Cardiac muscle cell (in vitro differentiated cells and primary cell): Measurements from ENCODE around the gene MESP2. TPM values are rescaled to one million over a fixed set of nuclear protein-coding genes. Genes with fewer than 3 reads are reported as not detected.
A peak's percentile ranks its signal among the peaks of the same experiment; 100 is the strongest.

Source experiments
- DNase-seq, 2 donors: peaks; one replicate each; pipeline versions ENCODE4 v3.0.0 to v3.0.0-alpha.2; 2010 to 2017; ENCODE audit warnings: low read depth in 1 of 2, low spot score in 1 of 2
- H3K27ac ChIP-seq: fragments of 200-600 bp; sonication (generic); 2 replicates; pipeline ENCODE4 v1.5.1; 2016
- H3K27me3 ChIP-seq: fragments of 200-600 bp; sonication (generic); 2 replicates; pipeline ENCODE4 v1.6.0; 2016; ENCODE audit warnings: control low read depth
- H3K36me3 ChIP-seq: fragments of 200-600 bp; sonication (generic); 2 replicates; pipeline ENCODE4 v1.5.1; 2016; ENCODE audit warnings: control low read depth
- H3K4me1 ChIP-seq: fragments of 200-600 bp; sonication (generic); 2 replicates; pipeline ENCODE4 v1.8.1; 2017; ENCODE audit warnings: low read depth, mild to moderate bottlenecking, mixed run types
- H3K4me3 ChIP-seq: fragments of 200-600 bp; sonication (generic); 2 replicates; pipeline ENCODE4 v1.5.1; 2016; ENCODE audit warnings: mild to moderate bottlenecking
- H3K9me3 ChIP-seq: fragments of 200-600 bp; sonication (generic); 2 replicates; pipeline ENCODE4 v1.5.1; 2017; ENCODE audit warnings: low read depth, mild to moderate bottlenecking, control low read depth
- polyA plus RNA-seq: library from polyadenylated mRNA; unstranded; fragments of >200 nt; fragmentation: Nextera tagmentation; extraction: Ambion mirVana; gene quantifications from 2 replicates; pipeline ENCODE4 v1.2.1, GENCODE V29; 2016
- total RNA-seq: library from RNA; depleted of rRNA; stranded (reverse); fragments of >200 nt; gene quantifications from 2 replicates; pipeline ENCODE4 v1.2.3, GENCODE V29; 2016
- TF ChIP-seq, protein P1 (sequence below): IDR thresholded peaks from 2 replicates; pipeline ENCODE4 v1.5.1; 2012; ENCODE audit warnings: low read depth, mild to moderate bottlenecking, low read length

The MESP2 gene
- total and polyA plus RNA-seq, 2 experiments from 2014 or later, result 1.1 to 2.4 TPM

DNA sequence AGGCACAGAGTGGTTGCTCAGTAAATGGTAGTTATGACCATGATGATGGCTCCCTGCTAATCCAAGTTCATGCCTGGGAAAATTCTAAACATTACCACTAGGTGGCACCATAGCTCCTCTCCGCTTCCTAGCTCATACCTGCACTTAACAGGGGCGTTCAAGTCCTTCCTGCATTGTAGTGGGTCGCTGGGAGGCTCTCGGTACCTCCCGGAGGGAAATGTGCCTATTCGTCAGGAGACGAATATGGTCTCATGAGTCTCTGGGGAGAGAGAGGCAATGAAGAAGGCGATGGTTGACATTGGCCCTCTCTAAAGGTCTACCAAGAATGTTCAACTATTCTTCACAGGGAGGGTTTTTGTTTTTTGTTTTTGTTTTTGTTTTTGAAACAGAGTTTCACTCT, 36.0 kb upstream of the MESP2 start:
- Histone ChIP-seq H3K27me3 (no peaks in the 10 kb centered on the region), H3K27ac (no peak overlapping the region), H3K4me1 (no peaks in the 10 kb centered on the region), H3K36me3 (no peaks in the 10 kb centered on the region), H3K9me3 (no peaks in the 10 kb centered on the region), H3K4me3 (no peak overlapping the region)
- TF ChIP-seq, protein P1, sequence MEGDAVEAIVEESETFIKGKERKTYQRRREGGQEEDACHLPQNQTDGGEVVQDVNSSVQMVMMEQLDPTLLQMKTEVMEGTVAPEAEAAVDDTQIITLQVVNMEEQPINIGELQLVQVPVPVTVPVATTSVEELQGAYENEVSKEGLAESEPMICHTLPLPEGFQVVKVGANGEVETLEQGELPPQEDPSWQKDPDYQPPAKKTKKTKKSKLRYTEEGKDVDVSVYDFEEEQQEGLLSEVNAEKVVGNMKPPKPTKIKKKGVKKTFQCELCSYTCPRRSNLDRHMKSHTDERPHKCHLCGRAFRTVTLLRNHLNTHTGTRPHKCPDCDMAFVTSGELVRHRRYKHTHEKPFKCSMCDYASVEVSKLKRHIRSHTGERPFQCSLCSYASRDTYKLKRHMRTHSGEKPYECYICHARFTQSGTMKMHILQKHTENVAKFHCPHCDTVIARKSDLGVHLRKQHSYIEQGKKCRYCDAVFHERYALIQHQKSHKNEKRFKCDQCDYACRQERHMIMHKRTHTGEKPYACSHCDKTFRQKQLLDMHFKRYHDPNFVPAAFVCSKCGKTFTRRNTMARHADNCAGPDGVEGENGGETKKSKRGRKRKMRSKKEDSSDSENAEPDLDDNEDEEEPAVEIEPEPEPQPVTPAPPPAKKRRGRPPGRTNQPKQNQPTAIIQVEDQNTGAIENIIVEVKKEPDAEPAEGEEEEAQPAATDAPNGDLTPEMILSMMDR, result peak; percentile 84
- peak; percentile 78 to 83 for DNase-seq

GRCh38 chr15:89743011-89743410, 33.1 kb upstream of the MESP2 start:
- DNase-seq, result no peak
- Histone ChIP-seq H3K4me1 (no peaks in the 10 kb centered on the region), H3K27me3 (peaks cover 11% of the 10 kb centered on the region), H3K9me3 (no peaks in the 10 kb centered on the region), H3K36me3 (no peaks in the 10 kb centered on the region), H3K4me3 (no peak overlapping the region), H3K27ac (no peak overlapping the region)
- TF ChIP-seq, protein P1, result no peak

GRCh38 chr15:89743594-89743993, 32.5 kb upstream of the MESP2 start:
- TF ChIP-seq, protein P1, result no peak

GRCh38 chr15:89745131-89745530, 31.0 kb upstream of the MESP2 start:
- no peaks in the 10 kb centered on the region for H3K9me3 ChIP-seq
- H3K27me3 ChIP-seq, result peaks cover 32% of the 10 kb centered on the region
- H3K4me3 ChIP-seq, result no peak overlapping the region
- no peaks in the 10 kb centered on the region for H3K4me1 ChIP-seq
- no peak overlapping the region for H3K27ac ChIP-seq
- no peak for DNase-seq
- TF ChIP-seq, protein P1, result no peak
- H3K36me3 ChIP-seq, result no peaks in the 10 kb centered on the region

More at GRCh38 chr15:89743594-89743993, 32.5 kb upstream of the MESP2 start:
- Histone ChIP-seq H3K27me3 (peaks cover 16% of the 10 kb centered on the region), H3K9me3 (no peaks in the 10 kb centered on the region), H3K36me3 (no peaks in the 10 kb centered on the region), H3K27ac (no peak overlapping the region), H3K4me3 (no peak overlapping the region), H3K4me1 (no peaks in the 10 kb centered on the region)
- DNase-seq, result no peak

- TF ChIP-seq, protein P1, result no peak
- H3K27ac ChIP-seq, result no peak overlapping the region
- no peaks in the 10 kb centered on the region for H3K4me1 ChIP-seq
- H3K36me3 ChIP-seq, result no peaks in the 10 kb centered on the region
- DNase-seq, result no peak
- H3K9me3 ChIP-seq, result no peaks in the 10 kb centered on the region
- peaks cover 34% of the 10 kb centered on the region for H3K27me3 ChIP-seq
- no peak overlapping the region for H3K4me3 ChIP-seq
Observed at GRCh38 chr15:89745768-89746167, 30.4 kb upstream of the MESP2 start.

DNA sequence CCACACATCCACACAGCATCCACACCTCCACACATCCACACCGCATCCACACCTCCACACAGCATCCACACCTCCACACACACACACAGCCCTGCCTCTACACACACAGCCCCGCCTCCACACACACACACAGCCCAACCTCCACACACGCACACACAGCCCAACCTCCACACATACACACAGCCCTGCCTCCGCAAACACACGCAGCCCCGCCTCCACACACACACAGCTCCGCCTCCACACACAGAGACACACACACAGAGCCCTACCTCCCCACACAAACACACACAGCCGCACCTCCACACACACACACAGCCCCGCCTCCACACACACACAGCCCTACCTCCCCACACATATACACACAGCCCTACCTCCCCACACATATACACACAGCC, 29.7 kb upstream of the MESP2 start:
- TF ChIP-seq, protein P1, result no peak
- Histone ChIP-seq H3K36me3 (no peaks in the 10 kb centered on the region), H3K27me3 (peaks cover 36% of the 10 kb centered on the region), H3K27ac (no peak overlapping the region), H3K4me1 (no peaks in the 10 kb centered on the region), H3K9me3 (no peaks in the 10 kb centered on the region), H3K4me3 (no peak overlapping the region)
- no peak for DNase-seq
